Cardiac muscle cell (in vitro differentiated cells and primary cell): ENCODE results near the gene REPS2. TPM values are rescaled to one million over a fixed set of nuclear protein-coding genes. Genes with fewer than 3 reads are reported as not detected.

Experiments
- DNase-seq, 2 donors: peaks; one replicate each; pipeline versions ENCODE4 v3.0.0 to v3.0.0-alpha.2; 2010 to 2017; ENCODE audit warnings: low read depth in 1 of 2, low spot score in 1 of 2
- H3K27ac ChIP-seq: fragments of 200-600 bp; sonication (generic); 2 replicates; pipeline ENCODE4 v1.5.1; 2016
- H3K27me3 ChIP-seq: fragments of 200-600 bp; sonication (generic); 2 replicates; pipeline ENCODE4 v1.6.0; 2016; ENCODE audit warnings: control low read depth
- H3K36me3 ChIP-seq: fragments of 200-600 bp; sonication (generic); 2 replicates; pipeline ENCODE4 v1.5.1; 2016; ENCODE audit warnings: control low read depth
- H3K4me1 ChIP-seq: fragments of 200-600 bp; sonication (generic); 2 replicates; pipeline ENCODE4 v1.8.1; 2017; ENCODE audit warnings: low read depth, mild to moderate bottlenecking, mixed run types
- H3K4me3 ChIP-seq: fragments of 200-600 bp; sonication (generic); 2 replicates; pipeline ENCODE4 v1.5.1; 2016; ENCODE audit warnings: mild to moderate bottlenecking
- H3K9me3 ChIP-seq: fragments of 200-600 bp; sonication (generic); 2 replicates; pipeline ENCODE4 v1.5.1; 2017; ENCODE audit warnings: low read depth, mild to moderate bottlenecking, control low read depth
- polyA plus RNA-seq: library from polyadenylated mRNA; unstranded; fragments of >200 nt; fragmentation: Nextera tagmentation; extraction: Ambion mirVana; gene quantifications from 2 replicates; pipeline ENCODE4 v1.2.1, GENCODE V29; 2016
- total RNA-seq: library from RNA; depleted of rRNA; stranded (reverse); fragments of >200 nt; gene quantifications from 2 replicates; pipeline ENCODE4 v1.2.3, GENCODE V29; 2016
- TF ChIP-seq, protein P1 (sequence below): IDR thresholded peaks from 2 replicates; pipeline ENCODE4 v1.5.1; 2012; ENCODE audit warnings: low read depth, mild to moderate bottlenecking, low read length

The REPS2 gene
- total and polyA plus RNA-seq, 2 experiments from 2014 or later = 6.0 to 9.1 TPM

DNA sequence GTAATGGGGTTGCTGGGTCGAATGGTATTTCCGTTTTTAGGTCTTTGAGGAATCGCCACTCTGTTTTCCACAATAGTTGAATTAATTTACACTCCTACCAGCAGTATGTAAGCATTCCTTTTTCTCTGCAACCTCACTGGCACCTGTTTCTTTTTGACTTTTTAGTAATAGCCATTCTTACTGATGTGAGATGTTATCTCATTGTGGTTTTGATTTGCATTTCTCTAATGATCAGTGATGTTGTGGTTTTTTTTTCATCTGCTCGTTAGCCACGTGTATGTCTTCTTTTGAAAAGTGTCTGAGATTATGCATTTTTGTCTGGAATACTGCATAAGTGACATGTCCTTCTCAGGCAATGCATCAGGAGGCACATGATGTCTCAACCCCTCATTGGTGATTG lies 28.8 kb downstream of the REPS2 start:
- Histone ChIP-seq H3K36me3 (no peaks in the 10 kb centered on the region), H3K4me1 (peaks cover 5% of the 10 kb centered on the region), H3K27ac (no peak overlapping the region), H3K9me3 (no peaks in the 10 kb centered on the region), H3K27me3 (no peaks in the 10 kb centered on the region), H3K4me3 (no peak overlapping the region)
- no peak for DNase-seq
- TF ChIP-seq, protein P1, sequence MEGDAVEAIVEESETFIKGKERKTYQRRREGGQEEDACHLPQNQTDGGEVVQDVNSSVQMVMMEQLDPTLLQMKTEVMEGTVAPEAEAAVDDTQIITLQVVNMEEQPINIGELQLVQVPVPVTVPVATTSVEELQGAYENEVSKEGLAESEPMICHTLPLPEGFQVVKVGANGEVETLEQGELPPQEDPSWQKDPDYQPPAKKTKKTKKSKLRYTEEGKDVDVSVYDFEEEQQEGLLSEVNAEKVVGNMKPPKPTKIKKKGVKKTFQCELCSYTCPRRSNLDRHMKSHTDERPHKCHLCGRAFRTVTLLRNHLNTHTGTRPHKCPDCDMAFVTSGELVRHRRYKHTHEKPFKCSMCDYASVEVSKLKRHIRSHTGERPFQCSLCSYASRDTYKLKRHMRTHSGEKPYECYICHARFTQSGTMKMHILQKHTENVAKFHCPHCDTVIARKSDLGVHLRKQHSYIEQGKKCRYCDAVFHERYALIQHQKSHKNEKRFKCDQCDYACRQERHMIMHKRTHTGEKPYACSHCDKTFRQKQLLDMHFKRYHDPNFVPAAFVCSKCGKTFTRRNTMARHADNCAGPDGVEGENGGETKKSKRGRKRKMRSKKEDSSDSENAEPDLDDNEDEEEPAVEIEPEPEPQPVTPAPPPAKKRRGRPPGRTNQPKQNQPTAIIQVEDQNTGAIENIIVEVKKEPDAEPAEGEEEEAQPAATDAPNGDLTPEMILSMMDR = no peak

DNA sequence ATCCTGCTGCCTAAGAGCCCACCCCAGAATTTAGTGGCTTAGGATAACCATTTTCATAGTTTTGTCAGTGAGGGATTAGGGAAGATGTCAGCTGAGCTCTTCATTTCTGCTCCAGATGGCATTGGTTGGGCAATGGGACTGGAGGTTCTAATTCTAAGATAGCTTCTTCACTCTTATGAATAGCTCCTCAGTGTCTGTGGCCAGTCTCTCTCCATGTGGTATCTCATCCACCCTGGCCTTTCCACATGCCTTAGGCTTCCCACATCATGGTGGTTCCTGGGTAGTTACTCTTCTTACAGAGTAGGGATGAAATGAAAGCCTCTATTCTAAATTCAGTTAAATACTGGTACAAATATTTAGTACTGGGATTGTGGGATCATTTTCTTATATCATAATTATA lies 31.3 kb downstream of the REPS2 start:
- Histone ChIP-seq H3K4me3 (no peak overlapping the region), H3K9me3 (no peaks in the 10 kb centered on the region), H3K27me3 (no peaks in the 10 kb centered on the region), H3K36me3 (no peaks in the 10 kb centered on the region), H3K4me1 (peaks cover 5% of the 10 kb centered on the region), H3K27ac (no peak overlapping the region)
- DNase-seq = no peak
- TF ChIP-seq, protein P1 = no peak

DNA sequence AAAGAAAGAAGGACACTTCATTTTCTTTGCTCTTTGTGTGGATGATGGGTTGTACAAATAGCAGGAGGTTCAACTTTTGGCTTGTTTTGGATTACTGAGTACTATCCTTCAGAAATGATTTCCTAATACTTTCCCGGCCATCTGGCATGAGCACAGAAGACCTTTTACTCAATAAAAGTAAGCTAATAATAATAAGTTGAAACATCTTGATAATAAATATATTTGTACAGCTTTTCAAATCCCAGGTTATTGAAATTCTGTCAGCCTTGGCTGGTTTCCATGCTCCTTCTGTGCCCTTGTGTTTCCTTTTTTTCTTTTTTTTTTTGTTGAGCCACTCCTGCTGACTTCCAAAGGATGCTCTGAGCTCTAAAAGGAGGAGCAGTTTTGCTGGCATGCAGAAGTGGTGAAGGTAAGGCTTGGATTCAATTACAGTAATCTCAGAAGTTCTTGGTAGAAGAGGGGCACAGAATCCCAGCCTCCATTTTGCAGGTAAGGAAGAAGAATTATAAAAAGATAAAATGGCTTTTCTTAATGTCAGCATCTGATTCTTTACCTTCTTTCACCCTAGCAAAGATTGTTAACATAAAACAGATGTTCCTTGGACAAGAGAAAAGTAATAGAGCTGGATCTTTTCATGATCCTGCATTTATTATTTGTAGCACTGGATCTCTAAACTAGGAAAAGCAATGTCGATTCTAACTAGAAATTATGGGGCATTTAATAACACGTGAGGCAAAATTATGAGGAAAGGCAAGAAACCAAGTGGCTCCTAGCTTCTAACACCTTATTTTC lies 31.9 kb downstream of the REPS2 start:
- H3K4me1 ChIP-seq = peaks cover 5% of the 10 kb centered on the region
- DNase-seq = no peak
- no peaks in the 10 kb centered on the region for H3K9me3 ChIP-seq
- H3K4me3 ChIP-seq = no peak overlapping the region
- no peak overlapping the region for H3K27ac ChIP-seq
- no peaks in the 10 kb centered on the region for H3K27me3 ChIP-seq
- TF ChIP-seq, protein P1 = no peak
- no peaks in the 10 kb centered on the region for H3K36me3 ChIP-seq

DNA sequence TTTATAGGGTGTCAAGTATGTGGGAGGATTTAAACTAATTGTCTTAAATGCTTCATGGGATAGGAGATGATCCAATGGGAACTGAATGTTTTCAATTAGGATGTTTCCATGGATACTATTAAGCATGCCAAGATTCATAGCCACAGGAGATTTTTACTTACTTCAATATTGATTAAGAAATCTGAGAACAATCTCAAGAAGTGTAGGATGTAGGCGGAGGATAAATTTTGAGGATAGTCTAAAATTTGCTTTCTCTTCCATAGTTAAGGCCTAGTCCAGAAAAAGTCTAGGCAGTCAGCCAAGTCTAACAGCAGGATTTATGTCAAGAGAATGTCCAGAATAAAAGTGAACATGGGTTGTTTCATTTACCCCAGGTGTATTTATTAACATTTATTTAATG lies 32.8 kb downstream of the REPS2 start:
- no peaks in the 10 kb centered on the region for H3K9me3 ChIP-seq
- no peak for DNase-seq
- no peaks in the 10 kb centered on the region for H3K27me3 ChIP-seq
- TF ChIP-seq, protein P1 = no peak
- H3K27ac ChIP-seq = no peak overlapping the region
- H3K4me3 ChIP-seq = no peak overlapping the region
- no peaks in the 10 kb centered on the region for H3K36me3 ChIP-seq
- H3K4me1 ChIP-seq = peaks cover 5% of the 10 kb centered on the region

DNA sequence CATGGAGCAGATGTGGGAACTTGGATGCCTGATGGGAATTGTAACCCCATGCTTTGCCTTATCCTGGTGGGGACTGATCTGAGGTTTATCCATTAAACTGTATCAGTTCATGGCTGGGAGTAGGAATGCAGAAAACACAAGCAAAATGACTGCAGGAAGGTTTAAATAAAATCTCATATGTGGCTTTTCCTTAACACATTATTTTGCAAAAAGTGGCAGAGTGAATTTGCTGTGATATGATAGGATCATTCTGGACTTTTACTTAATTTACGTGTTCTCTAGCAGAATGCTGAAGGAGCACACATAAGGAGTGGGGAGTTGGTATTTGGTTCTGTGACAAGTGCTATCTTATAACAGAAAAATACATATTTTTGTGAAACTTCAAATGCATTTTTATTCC lies 34.8 kb downstream of the REPS2 start:
- no peak for DNase-seq
- no peaks in the 10 kb centered on the region for H3K36me3 ChIP-seq
- TF ChIP-seq, protein P1 = no peak
- H3K27me3 ChIP-seq = no peaks in the 10 kb centered on the region
- H3K9me3 ChIP-seq = no peaks in the 10 kb centered on the region
- H3K4me1 ChIP-seq = peaks cover 5% of the 10 kb centered on the region
- no peak overlapping the region for H3K27ac ChIP-seq
- H3K4me3 ChIP-seq = no peak overlapping the region
